HL-60 (cell line): Measurements from ENCODE around the gene SLC22A23.

Experiments
- DNase-seq, 2 experiments: peaks; one replicate each; pipeline ENCODE4 v3.0.0-alpha.2; 2010 to 2020; ENCODE audit warnings: low read depth in 1 of 2, low spot score in 1 of 2
- H3K27ac ChIP-seq: fragments of 250-450 bp; sonication (Bioruptor Pico); replicated peaks from 2 replicates; pipeline ENCODE4 v1.5.1; 2020; ENCODE audit warnings: mild to moderate bottlenecking, moderate library complexity
- H3K27me3 ChIP-seq: fragments of 250-450 bp; sonication (Bioruptor Pico); 2 replicates; pipeline ENCODE4 v1.5.1; 2021; ENCODE audit warnings: mild to moderate bottlenecking, moderate library complexity; ENCODE audit not compliant: insufficient read depth, poor library complexity, severe bottlenecking
- H3K4me3 ChIP-seq: replicated peaks from 2 replicates; pipeline ENCODE4 v1.5.1; 2011; ENCODE audit warnings: mild to moderate bottlenecking, control low read depth, low read length; ENCODE audit not compliant: insufficient read depth
- CTCF ChIP-seq: IDR thresholded peaks from one replicate; pipeline ENCODE4 v1.5.1; 2011; ENCODE audit warnings: low read length, control low read depth, inconsistent platforms; ENCODE audit not compliant: insufficient read depth
- GABPA ChIP-seq: IDR thresholded peaks from 2 replicates; pipeline ENCODE4 v1.6.1; 2012; ENCODE audit warnings: low read depth
- POLR2AphosphoS5 ChIP-seq: IDR thresholded peaks from 2 replicates; pipeline ENCODE4 v1.6.1; 2012; ENCODE audit warnings: low read depth
- REST ChIP-seq: IDR thresholded peaks from 2 replicates; pipeline ENCODE4 v1.6.1; 2012; ENCODE audit warnings: low read depth; ENCODE audit not compliant: insufficient replicate concordance
- SPI1 ChIP-seq: IDR thresholded peaks from 2 replicates; pipeline ENCODE4 v1.6.1; 2012; ENCODE audit warnings: low read depth, mild to moderate bottlenecking, borderline replicate concordance

The SLC22A23 gene

GRCh38 chr6:3305216-3305565 lies 151.7 kb downstream of the SLC22A23 start:
- no peaks in the 10 kb centered on the region for H3K27me3 ChIP-seq
- no peak for DNase-seq
- no peak overlapping the region for H3K27ac ChIP-seq
- no peak for TF ChIP-seq GABPA
- no peak for TF ChIP-seq CTCF
- TF ChIP-seq SPI1 = no peak
- no peak for TF ChIP-seq REST
- no peak for TF ChIP-seq POLR2AphosphoS5
- no peak overlapping the region for H3K4me3 ChIP-seq

GRCh38 chr6:3304500-3305215 lies 152.2 kb downstream of the SLC22A23 start:
- DNase-seq = no peak
- no peak overlapping the region for H3K27ac ChIP-seq
- no peaks in the 10 kb centered on the region for H3K27me3 ChIP-seq
- no peak overlapping the region for H3K4me3 ChIP-seq
- TF ChIP-seq POLR2AphosphoS5 (no peak), REST (no peak), CTCF (no peak), SPI1 (no peak), GABPA (no peak)

GRCh38 chr6:3303795-3304411 lies 152.9 kb downstream of the SLC22A23 start:
- H3K27ac ChIP-seq = no peak overlapping the region
- TF ChIP-seq POLR2AphosphoS5 = no peak
- TF ChIP-seq SPI1 = no peak
- TF ChIP-seq GABPA = no peak
- no peak for TF ChIP-seq CTCF
- TF ChIP-seq REST = no peak
- no peak for DNase-seq
- H3K27me3 ChIP-seq = no peaks in the 10 kb centered on the region
- H3K4me3 ChIP-seq = no peak overlapping the region
